GM18499 (cell line): ENCODE measurements around the gene CECR2.

Source experiments
- ATAC-seq: cut with Tn5 transposase; IDR thresholded peaks from one replicate; pipeline ENCODE4 v1.9.1; 2021; ENCODE audit warnings: moderate number of reproducible peaks; ENCODE audit not compliant: insufficient read depth, unreplicated experiment

Gene CECR2

GRCh38 chr22:17590586-17590985 is 221.3 kb downstream of the CECR2 start:
- ATAC-seq: no peak

- ATAC-seq: no peak
Measured at GRCh38 chr22:17592201-17592600, 222.9 kb downstream of the CECR2 start.

- ATAC-seq: no peak
Measured at GRCh38 chr22:17596226-17596625, 227.0 kb downstream of the CECR2 start.

GRCh38 chr22:17597217-17597616 is 228.0 kb downstream of the CECR2 start:
- ATAC-seq: no peak

GRCh38 chr22:17598318-17598717 is 229.1 kb downstream of the CECR2 start:
- no peak for ATAC-seq

GRCh38 chr22:17601031-17601430 is 231.8 kb downstream of the CECR2 start:
- ATAC-seq: no peak

GRCh38 chr22:17603668-17604067 is 234.4 kb downstream of the CECR2 start:
- no peak for ATAC-seq

GRCh38 chr22:17606496-17606895 is 237.2 kb downstream of the CECR2 start:
- ATAC-seq: no peak
